SK-N-SH (cell line): ENCODE data around the gene CNTNAP2. TPM values are rescaled to one million over a fixed set of nuclear protein-coding genes. Genes with fewer than 3 reads are reported as not detected.

Experiments used
- CTCF ChIA-PET: fragments of 300-600, 350-600 bp; formaldehyde crosslinking; extraction: SDS; loops from one replicate; lab custom pipeline; 2021; lab: Yijun Ruan, JAX
- POLR2A ChIA-PET: fragments of 350-600 bp; sonication (Branson Sonifier 250); formaldehyde crosslinking; extraction: SDS; loops from one replicate; lab custom pipeline; 2020; ENCODE audit warnings: antibody characterized with exemption, inconsistent platforms; lab: Yijun Ruan, JAX
- DNase-seq: peaks from one replicate; pipeline ENCODE4 v3.0.0; 2012
- H2AFZ ChIP-seq: fragments of 200-600 bp; sonication (generic); 2 replicates; pipeline ENCODE4 v1.8.1; 2016; ENCODE audit warnings: antibody characterized with exemption, mild to moderate bottlenecking, low read depth
- H3F3A ChIP-seq: fragments of 200-600 bp; sonication (generic); replicated peaks from 2 replicates; pipeline ENCODE3; 2016; ENCODE audit warnings: antibody characterized with exemption, mild to moderate bottlenecking; ENCODE audit not compliant: insufficient read depth
- H3K27ac ChIP-seq, 2 experiments: fragments of 200-500 bp in 1 of 2; fragments of 200-600 bp in 1 of 2; sonication (Bioruptor generic) in 1 of 2; sonication (generic), shearing (Covaris generic) in 1 of 2; 2 replicates each; pipeline versions ENCODE4 v1.5.1 to v1.6.1; 2014 to 2016; ENCODE audit warnings: low read depth in 2 of 2, inconsistent platforms in 1 of 2, low read length in 1 of 2, mild to moderate bottlenecking in 1 of 2, mixed read lengths in 1 of 2
- H3K27me3 ChIP-seq: fragments of 200-600 bp; sonication (generic), shearing (Covaris generic); 2 replicates; pipeline ENCODE4 v1.6.1; 2016; ENCODE audit warnings: mixed run types; ENCODE audit not compliant: insufficient read depth
- H3K36me3 ChIP-seq, 2 experiments: fragments of 200-500 bp in 1 of 2; fragments of 200-600 bp in 1 of 2; sonication (Bioruptor generic) in 1 of 2; sonication (generic) in 1 of 2; replicated peaks in 1 of 2; 2 replicates each; pipeline versions ENCODE3 to v1.5.1; 2014 to 2016; ENCODE audit warnings: low read length in 1 of 2, mild to moderate bottlenecking in 1 of 2; ENCODE audit not compliant: insufficient read depth in 2 of 2, control insufficient read depth in 1 of 2
- H3K4me1 ChIP-seq, 2 experiments: fragments of 200-500 bp in 1 of 2; fragments of 200-600 bp in 1 of 2; sonication (Bioruptor generic) in 1 of 2; sonication (generic), shearing (Covaris generic) in 1 of 2; 2 replicates each; pipeline versions ENCODE4 v1.5.1 to v1.6.1; 2014 to 2016; ENCODE audit warnings: low read depth in 1 of 2, low read length in 1 of 2, mixed run types in 1 of 2; ENCODE audit not compliant: insufficient read depth in 2 of 2, control insufficient read depth in 1 of 2
- H3K4me2 ChIP-seq: fragments of 200-600 bp; sonication (generic), shearing (Covaris generic); 2 replicates; pipeline ENCODE4 v1.6.1; 2017; ENCODE audit warnings: mixed run types
- H3K4me3 ChIP-seq, 2 experiments: fragments of 200-500 bp in 1 of 2; fragments of 200-600 bp in 1 of 2; sonication (Bioruptor generic) in 1 of 2; sonication (generic), shearing (Covaris generic) in 1 of 2; 2 replicates each; pipeline versions ENCODE4 v1.5.1 to v1.8.1; 2014 to 2016; ENCODE audit warnings: low read depth in 2 of 2, inconsistent platforms in 1 of 2, low read length in 1 of 2, mild to moderate bottlenecking in 1 of 2, mixed read lengths in 1 of 2, moderate library complexity in 1 of 2
- H3K79me2 ChIP-seq: fragments of 200-600 bp; sonication (generic); 2 replicates; pipeline ENCODE4 v1.8.1; 2017; ENCODE audit warnings: mild to moderate bottlenecking; ENCODE audit not compliant: insufficient read depth
- H3K9ac ChIP-seq: fragments of 200-600 bp; sonication (generic); 2 replicates; pipeline ENCODE4 v1.6.1; 2017; ENCODE audit warnings: mixed run types
- H3K9me2 ChIP-seq: fragments of 200-600 bp; sonication (generic); 2 replicates; pipeline ENCODE4 v1.6.1; 2017; ENCODE audit warnings: mixed run types
- H3K9me3 ChIP-seq: fragments of 200-600 bp; sonication (generic); 2 replicates; pipeline ENCODE4 v1.6.1; 2017; ENCODE audit warnings: mixed run types, mild to moderate bottlenecking, moderate library complexity
- H4K20me1 ChIP-seq: fragments of 200-600 bp; sonication (generic); 2 replicates; pipeline ENCODE4 v1.6.1; 2017; ENCODE audit warnings: mild to moderate bottlenecking, mixed run types; ENCODE audit not compliant: insufficient read depth
- CHD2 ChIP-seq: fragments of 150-350 bp; IDR thresholded peaks from 2 replicates; pipeline ENCODE4 v1.6.1; 2018; ENCODE audit warnings: low read length; ENCODE audit not compliant: partially characterized antibody
- EP300 ChIP-seq, 2 experiments: IDR thresholded peaks; 2 replicates each; pipeline versions ENCODE4 v1.4.0 to v1.6.1; 2012; ENCODE audit warnings: borderline replicate concordance in 1 of 2, low read depth in 1 of 2, low read length in 1 of 2
- EZH2phosphoT487 ChIP-seq: fragments of 200-600 bp; sonication (generic); IDR thresholded peaks from 2 replicates; pipeline ENCODE4 v1.6.1; 2017; ENCODE audit warnings: low read depth, mixed run types, mild to moderate bottlenecking, antibody characterized with exemption, moderate library complexity, borderline replicate concordance
- GABPA ChIP-seq: IDR thresholded peaks from 2 replicates; pipeline ENCODE4 v1.4.0; 2012; ENCODE audit warnings: low read depth, mild to moderate bottlenecking
- GATA2 ChIP-seq: sonication (generic); formaldehyde crosslinking; IDR thresholded peaks from 2 replicates; pipeline ENCODE4 v1.5.0; 2020; ENCODE audit warnings: mild to moderate bottlenecking, missing genetic modification reagents
- JUND ChIP-seq: IDR thresholded peaks from 2 replicates; pipeline ENCODE4 v1.4.0; 2012
- NFIC ChIP-seq: IDR thresholded peaks from 2 replicates; pipeline ENCODE4 v1.4.0; 2012; ENCODE audit warnings: borderline replicate concordance
- RFX5 ChIP-seq: IDR thresholded peaks from 2 replicates; pipeline ENCODE4 v1.6.1; 2012; ENCODE audit warnings: mild to moderate bottlenecking, improper control_type of control experiment, low read length
- RXRA ChIP-seq: IDR thresholded peaks from 2 replicates; pipeline ENCODE4 v1.4.0; 2012; ENCODE audit warnings: low read depth, mild to moderate bottlenecking, borderline replicate concordance
- TCF12 ChIP-seq: IDR thresholded peaks from 2 replicates; pipeline ENCODE4 v1.4.0; 2012
- WGBS: methylation state at CpG from one replicate; pipeline ENCODE4 v1.1.6; 2017; ENCODE audit warnings: low lambda C conversion rate; 5-methylcytosine and 5-hydroxymethylcytosine counted together
- polyA plus RNA-seq, 3 experiments: library from polyadenylated mRNA; depleted of rRNA; stranded (reverse); fragments of >200 nt; gene quantifications; 2 replicates each; pipeline ENCODE4 v1.2.3, GENCODE V29; 2012
- TF ChIP-seq, protein P1 (sequence below): IDR thresholded peaks from 2 replicates; pipeline ENCODE4 v1.4.0; 2012; ENCODE audit warnings: low read depth, borderline replicate concordance

CNTNAP2 gene
- polyA plus RNA-seq, 1 of the 3 experiments (the other 2 are of a cell fraction), result 3.4 TPM

DNA sequence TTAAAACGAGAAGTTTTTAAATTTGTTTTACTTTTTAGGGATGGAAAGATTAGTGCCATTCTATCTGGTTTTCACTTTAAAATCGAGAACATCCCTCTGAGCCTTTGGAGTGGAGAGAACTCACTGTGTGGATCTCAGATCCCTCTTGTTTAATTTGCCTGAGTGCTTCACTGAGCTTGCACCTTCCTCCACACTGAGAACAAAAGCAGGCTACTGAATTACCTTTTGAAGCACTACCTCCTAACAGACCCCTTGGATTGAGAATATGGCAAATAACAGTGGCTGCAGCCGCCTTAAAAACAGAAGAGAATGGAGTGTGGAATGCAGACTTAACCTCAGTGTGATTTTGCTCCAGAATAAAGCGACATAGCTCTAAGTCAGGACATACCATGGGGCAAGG lies 204.7 kb downstream of the CNTNAP2 start:
- H3K79me2 ChIP-seq, result no peaks in the 10 kb centered on the region
- ChIA-PET CTCF (no interaction called here), POLR2A (interaction anchor here (0.5 kb wide), 1 partner anchor 34 kb away, joined by 3 read pairs; no protein-coding TSS in a partner anchor)
- no peaks in the 10 kb centered on the region for H3K9me2 ChIP-seq
- no peaks in the 10 kb centered on the region for H4K20me1 ChIP-seq
- no peaks in the 10 kb centered on the region for H3K27me3 ChIP-seq
- H3K4me1 ChIP-seq, result peaks cover 0 to 7% of the 10 kb centered on the region in 2 experiments; a peak in 2 of 4 replicates
- no peaks in the 10 kb centered on the region for H3K9me3 ChIP-seq
- peak overlapping the region in 1 of 2 experiments; percentile 38; a peak in 2 of 4 replicates for H3K4me3 ChIP-seq
- H3K4me2 ChIP-seq, result peak overlapping the region; percentile 51
- no peak for DNase-seq
- TF ChIP-seq NFIC, result no peak
- no peak for TF ChIP-seq EP300 (IDR thresholded peaks at IDR 0.05; ENCODE audit: borderline replicate concordance in 1 of 2, low read depth in 1 of 2, low read length in 1 of 2)
- TF ChIP-seq GATA2 (CRISPR knock-in tag), result no peak
- TF ChIP-seq RFX5, result no peak
- TF ChIP-seq RXRA, result no peak
- no peak for TF ChIP-seq TCF12
- no peak for TF ChIP-seq JUND
- TF ChIP-seq, all 33 proteins: peak for 0
- Histone ChIP-seq H3K36me3 (no peaks in the 10 kb centered on the region), H3K27ac (no peak overlapping the region), H2AFZ (no peak overlapping the region), H3K9ac (peak overlapping the region; percentile 5; the same call in 1 of the 2 replicates), H3F3A (no peaks in the 10 kb centered on the region)
- 12% methylated on average over 4 of the region's 4 CpGs for WGBS

DNA sequence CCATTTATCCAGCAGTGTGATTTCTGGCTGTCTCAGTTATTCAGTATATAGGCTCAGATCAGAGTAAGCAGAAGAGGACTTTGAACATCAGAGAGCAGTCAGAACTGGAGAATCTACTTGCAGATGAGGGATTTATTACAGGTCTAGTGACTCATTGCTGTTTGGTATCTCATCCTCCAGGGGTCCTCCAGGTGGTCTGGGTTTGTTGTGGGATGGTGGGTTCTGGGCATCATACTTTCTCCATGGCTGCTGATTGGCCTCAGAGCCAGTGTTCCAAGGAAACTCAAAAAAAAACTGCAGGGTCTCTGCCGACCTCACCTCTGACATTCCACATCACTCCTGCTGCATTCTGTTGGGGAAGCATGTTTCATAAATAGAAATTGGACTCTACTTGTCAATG lies 214.8 kb downstream of the CNTNAP2 start:
- 28% methylated on average over 1 of the region's 1 CpG for WGBS

More for the DNA sequence above, 214.8 kb downstream of the CNTNAP2 start:
- Histone ChIP-seq H3K4me1 (no peaks in the 10 kb centered on the region), H2AFZ (no peak overlapping the region), H3K79me2 (no peaks in the 10 kb centered on the region), H3K36me3 (no peaks in the 10 kb centered on the region), H3K4me2 (no peak overlapping the region), H3K9me2 (no peaks in the 10 kb centered on the region), H3K9ac (no peak overlapping the region), H3K4me3 (no peak overlapping the region), H3K27ac (no peak overlapping the region), H4K20me1 (no peaks in the 10 kb centered on the region), H3K27me3 (no peaks in the 10 kb centered on the region), H3F3A (no peaks in the 10 kb centered on the region), H3K9me3 (no peaks in the 10 kb centered on the region)
- peak; percentile 23 for DNase-seq
- TF ChIP-seq EZH2phosphoT487, result no peak
- TF ChIP-seq CHD2, result no peak
- TF ChIP-seq, protein P1, sequence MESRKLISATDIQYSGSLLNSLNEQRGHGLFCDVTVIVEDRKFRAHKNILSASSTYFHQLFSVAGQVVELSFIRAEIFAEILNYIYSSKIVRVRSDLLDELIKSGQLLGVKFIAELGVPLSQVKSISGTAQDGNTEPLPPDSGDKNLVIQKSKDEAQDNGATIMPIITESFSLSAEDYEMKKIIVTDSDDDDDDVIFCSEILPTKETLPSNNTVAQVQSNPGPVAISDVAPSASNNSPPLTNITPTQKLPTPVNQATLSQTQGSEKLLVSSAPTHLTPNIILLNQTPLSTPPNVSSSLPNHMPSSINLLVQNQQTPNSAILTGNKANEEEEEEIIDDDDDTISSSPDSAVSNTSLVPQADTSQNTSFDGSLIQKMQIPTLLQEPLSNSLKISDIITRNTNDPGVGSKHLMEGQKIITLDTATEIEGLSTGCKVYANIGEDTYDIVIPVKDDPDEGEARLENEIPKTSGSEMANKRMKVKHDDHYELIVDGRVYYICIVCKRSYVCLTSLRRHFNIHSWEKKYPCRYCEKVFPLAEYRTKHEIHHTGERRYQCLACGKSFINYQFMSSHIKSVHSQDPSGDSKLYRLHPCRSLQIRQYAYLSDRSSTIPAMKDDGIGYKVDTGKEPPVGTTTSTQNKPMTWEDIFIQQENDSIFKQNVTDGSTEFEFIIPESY, result no peak
- no peak for TF ChIP-seq GABPA
- POLR2A ChIA-PET, result no interaction called here
- CTCF ChIA-PET, result no interaction called here
